Measurements from ENCODE around the gene ELP5.

Gene ELP5

DNA sequence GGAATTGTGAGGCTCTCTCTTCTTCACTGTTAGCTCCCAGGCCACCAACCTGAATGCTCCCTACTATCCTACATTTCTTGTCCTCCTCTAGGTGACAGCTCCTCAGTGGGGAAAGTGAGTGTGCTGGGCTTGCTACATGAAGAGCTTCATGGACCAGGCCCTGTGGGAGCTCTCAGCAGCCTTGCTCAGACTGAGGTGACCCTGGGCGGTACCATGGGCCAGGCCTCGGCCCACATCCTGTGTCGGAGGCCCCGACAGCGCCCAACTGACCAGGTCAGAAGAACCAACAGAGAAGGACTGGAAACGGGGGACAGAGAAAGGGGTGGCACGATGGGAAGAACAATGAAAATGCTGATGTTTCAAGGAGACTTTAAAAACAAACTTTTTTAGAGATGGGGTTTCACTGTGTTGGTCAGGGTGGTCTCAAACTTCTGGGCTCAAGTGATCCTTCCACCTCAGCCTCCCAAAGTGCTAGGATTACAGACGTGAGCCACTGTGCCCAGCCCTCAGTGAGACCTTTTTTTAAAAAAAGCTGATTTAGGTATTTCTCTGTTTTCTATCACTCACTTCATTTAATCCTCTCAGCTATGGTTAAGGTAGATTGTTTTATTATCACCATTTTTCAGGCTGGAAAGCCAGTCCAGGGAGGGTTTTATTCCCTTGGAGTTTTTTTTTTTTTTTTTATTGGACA, 4.9 kb downstream of the ELP5 start:
- DNase-seq (ENCODE audit: low read depth in 2 of 2): no peak

DNA sequence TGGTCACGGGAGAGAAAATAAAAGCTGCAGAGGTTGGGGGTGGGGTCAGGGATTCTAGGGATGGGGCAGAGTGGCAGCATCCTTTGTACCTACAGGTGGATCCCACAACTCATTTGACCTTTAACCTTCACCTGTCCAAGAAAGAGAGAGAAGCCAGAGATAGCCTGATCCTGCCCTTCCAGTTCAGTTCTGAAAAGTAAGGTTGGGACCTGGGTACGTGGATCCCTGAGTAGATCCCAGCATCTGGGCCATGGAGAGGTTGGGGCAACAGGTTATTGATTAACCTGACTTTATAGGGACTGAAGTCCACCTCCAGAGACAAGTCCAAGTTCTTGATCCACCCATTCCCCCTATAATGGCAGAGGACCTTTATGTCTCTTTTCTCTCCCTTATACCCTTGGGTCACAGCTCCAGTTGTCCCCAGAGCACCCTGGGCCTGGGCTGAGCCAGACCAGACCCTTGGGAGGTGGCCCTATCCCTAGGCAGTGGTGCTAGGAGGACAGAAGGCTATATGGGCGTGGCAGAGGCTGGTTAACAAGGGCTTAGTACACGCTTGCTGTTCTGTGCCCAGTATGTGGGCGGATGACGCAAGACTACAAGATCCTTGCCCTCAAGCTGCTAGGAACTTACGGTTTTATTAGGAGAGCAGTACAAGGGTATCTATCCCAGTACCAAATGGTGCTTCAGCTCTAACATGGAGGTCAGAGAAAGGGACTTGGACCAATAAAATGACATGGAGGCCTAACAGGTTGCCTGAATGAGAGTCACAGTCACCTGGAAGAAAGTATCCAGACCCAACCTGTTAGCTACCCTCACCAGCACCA, 6.9 kb downstream of the ELP5 start:
- DNase-seq (ENCODE audit: low read depth in 2 of 2): no peak

DNA sequence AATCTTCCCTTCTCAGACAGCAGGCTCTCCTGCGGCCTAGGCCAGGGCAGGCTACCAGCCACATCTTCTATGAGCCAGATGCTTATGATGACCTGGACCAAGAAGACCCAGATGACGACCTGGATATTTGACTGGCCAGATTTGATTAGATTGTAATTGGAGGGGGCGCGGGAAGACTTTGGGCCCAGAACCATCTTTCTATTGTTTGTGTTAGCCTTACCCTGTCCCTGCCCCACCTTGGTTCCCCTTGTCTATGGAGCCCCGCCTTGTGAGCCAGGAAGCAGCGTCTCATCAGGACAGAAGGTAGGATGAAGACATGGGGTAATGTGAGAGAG, 7.5 kb downstream of the ELP5 start:
- no peak for DNase-seq (ENCODE audit: low read depth in 2 of 2)

DNA sequence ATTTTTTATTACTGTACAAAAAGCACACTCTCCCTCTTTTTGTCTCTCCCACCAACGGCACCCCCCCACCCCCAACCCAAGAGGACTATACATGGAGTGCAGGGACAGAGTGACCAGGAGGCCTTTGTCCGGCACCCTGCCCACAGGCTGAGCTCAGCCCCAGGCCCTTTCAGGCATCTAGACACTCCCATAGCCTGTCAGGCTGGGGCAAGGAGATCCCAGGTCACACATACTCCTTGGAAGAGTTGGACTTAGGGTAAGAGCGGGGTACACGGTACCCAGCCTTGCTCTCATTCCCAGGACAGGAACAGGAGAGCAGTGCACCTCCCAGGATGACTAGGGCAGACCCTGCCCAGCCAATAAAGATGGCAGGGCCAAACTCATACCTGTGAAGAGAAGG, 8.1 kb downstream of the ELP5 start:
- no peak for DNase-seq (ENCODE audit: low read depth in 2 of 2)

DNA sequence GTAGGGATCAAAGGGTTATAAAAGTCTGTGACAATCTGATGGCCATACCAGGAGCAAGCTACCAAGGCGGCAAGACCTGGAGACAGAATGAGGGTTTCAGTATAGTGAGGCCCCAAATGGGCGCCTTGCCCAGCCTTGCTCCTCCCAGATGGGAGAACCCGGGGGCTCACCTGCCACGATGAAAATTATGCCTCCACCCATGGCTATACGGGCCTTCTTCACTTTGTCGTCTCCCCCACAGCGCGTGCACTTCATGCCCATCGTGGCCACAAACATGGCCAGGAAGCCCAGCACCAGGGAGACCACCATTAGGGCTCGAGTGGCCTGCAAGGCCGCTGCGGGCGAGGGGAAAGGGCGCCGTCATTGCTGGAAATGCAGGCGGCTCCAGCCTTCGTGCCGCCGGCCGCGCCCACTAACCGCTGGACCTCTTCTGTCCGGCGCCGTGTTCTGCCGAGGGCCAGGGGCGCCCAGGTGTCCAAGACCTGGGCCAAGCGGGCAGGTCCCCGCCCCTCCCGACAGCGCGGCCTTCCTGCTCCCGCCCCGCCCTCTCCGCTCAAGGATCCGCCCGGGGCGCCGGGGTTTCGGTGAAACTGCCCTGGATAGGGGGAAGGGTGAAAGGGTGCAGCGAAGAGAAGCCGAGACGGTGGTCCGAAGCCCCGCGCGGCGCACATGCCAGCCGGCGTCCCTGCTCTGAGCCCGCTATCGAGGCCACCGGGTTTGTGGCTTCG, 8.8 kb downstream of the ELP5 start:
- DNase-seq (ENCODE audit: low read depth in 2 of 2): no peak

DNA sequence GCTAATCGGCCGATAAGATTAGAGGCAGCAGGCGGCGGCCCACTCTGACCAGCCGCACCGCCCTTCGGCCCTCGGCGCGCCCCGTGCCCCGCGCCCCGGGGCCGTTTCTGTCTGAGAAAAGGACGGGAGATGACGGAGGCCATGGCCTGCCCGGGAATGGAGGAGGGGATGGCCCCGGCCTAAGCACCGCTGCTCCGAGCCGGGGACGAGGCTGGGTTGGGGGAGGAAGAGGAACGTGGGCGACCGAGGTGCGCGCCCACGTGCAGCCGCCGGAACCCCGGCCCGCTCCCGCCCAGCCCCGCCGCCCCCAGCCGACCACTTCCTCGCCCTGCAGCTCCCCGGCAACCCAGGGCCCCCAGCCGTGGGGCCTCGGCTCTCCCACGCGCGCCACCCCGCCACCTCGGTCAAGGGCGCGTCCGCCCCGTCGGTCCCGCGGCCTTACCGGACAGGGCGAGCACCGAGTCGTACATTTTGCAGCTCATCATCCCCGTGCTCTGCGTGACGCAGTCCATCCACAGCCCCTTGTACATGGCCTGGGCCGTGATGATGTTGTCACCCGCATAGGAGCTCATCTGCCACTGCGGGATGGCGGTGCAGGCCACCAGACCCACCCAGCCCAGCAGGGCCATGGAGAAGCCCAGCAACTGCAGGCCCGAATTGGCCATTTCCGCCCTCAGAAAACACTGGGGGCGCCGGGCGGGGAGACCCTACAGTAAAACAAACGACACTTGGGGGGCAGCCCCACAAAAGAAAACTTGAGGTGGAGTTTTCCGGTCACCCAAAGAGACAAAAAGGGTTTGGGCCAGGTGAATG, 9.6 kb downstream of the ELP5 start:
- no peak for DNase-seq (ENCODE audit: low read depth in 2 of 2)

DNA sequence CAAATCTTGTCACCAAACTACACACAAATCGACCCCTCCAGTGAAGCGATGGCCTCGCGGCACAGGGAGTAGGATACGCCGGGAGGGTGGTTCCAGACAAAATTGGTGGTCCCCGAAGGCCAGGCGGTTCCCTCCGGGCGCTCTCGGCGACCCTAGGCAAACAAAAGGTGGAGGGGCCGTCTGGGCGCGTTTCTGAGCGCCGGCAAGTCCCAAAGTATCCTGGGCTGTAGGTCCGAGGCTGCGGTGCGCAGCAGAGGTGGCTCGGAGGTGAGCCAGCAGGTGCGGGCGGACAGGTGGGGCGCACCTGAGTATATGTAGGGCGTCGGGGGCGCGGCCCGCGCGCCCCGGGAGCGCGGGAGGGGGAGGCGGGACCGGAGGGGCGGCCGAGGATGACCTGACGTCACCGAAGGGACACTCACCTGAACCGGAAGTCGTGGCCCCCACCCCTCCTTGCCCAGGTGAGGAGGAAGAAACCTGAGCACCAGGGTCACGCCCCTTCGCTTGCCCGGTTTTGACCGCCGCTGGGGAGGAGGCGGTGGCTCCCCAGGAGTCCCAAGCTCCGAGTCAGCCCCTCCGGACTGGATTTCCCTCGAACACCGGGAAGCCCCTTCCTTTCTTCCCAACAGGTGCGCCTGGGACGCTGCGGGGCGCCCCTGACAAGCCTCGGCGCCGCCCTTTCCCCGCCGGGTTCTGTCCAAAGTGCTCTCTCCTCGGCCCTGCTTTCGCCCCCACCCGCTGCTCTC, 10.3 kb downstream of the ELP5 start, which contains the start of gene CLDN7:
Gene CLDN7, minus strand, starts transcription at position 287 of the 743 bp plus-strand sequence. CDS start 435 bp downstream, outside the sequence.
- DNase-seq (ENCODE audit: low read depth in 2 of 2): no peak

DNA sequence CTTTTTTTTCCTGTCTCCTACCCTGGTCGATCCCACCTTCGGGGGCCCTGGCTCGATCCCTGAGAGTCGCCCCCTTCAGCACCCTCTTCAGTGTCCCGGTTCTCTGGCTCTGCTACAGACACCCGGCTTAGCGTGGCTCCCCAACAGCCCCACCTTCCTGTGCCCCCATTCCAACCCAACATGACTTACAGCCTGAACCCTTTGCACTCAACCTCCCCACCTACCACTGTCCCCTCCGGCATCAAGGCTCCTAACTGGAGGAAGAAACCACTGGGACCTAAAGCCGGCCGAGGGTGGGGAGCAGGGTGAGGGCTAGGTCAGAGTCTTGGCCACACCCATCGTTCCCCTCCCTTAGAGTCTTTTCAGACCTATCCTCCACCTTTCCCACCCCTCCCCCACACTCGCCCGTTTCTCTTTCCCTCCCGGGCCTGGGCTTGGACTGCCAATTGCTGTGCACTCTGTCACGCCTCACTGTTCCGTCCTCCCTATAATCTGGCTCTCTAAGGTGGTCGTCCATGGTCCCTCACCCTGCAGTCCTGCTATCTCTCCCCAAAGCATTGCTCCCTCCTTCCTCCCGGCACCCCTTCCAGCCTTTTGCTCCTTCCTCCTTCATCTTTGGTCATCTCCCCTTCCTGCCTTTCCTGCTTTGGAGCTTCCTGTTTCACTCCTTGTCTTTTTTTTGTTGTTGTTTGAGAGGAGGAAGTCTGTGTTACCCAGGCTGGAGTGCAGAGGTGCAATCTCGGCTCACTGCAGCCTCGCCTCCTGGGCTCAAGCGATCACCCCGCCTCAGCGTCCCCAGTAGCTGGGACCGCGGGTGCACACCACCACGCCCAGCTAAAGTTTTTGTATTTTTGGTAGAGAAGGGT, 11.2 kb downstream of the ELP5 start:
- DNase-seq (ENCODE audit: low read depth in 2 of 2): no peak

DNA sequence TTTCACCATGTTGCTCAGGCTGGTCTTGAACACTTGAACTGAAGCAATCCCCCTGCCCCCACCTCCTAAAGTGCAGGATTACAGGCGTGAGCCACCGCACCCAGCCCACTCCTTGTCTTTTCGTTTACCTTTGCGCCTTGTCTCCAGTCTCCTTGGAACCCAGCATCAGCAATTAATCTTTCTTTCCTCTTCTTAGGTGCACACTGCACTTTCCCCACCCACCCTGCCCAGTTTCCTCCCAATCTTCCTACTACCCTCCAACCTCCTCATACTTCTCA, 11.7 kb downstream of the ELP5 start:
- DNase-seq (ENCODE audit: low read depth in 2 of 2): no peak

DNA sequence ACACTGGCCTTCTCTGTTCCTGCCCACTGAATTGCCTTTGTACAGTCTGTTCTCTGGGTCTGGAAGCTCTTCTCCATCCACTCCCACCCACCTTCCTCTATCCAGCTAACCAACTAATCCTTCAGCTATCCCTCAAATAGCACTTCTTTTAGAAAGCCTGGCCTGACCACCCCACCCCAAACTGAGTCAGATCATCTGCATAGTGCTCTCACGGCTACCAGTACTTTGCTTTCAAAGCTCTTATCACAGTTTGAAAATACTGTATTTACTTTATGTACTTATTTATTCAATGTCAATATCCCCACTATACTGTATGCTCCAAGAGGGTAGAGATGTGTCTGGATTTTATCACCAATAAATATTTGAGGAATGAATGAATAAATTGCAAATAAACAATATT, 14.8 kb downstream of the ELP5 start:
- DNase-seq (ENCODE audit: low read depth in 2 of 2): no peak

DNA sequence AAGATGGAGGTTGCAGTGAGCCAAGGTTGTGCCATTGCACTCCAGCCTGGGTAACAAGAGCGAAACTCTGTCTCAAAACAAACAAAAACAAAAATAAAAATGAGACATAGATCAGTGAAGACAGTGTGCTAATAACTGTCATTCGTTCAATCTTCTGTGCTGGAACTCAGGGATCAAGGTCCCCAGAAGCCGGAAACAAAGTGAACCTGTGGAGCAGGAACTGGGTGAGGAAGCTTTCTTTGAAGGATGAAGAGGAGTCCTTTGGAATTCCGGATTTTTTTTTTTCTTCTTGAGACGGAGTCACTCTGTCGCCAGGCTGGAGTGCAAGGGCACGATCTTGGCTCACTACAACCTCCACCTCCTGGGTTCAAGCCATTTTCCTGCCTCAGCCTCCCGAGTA, 27.4 kb downstream of the ELP5 start:
- no peak for DNase-seq (ENCODE audit: low read depth in 2 of 2)

DNA sequence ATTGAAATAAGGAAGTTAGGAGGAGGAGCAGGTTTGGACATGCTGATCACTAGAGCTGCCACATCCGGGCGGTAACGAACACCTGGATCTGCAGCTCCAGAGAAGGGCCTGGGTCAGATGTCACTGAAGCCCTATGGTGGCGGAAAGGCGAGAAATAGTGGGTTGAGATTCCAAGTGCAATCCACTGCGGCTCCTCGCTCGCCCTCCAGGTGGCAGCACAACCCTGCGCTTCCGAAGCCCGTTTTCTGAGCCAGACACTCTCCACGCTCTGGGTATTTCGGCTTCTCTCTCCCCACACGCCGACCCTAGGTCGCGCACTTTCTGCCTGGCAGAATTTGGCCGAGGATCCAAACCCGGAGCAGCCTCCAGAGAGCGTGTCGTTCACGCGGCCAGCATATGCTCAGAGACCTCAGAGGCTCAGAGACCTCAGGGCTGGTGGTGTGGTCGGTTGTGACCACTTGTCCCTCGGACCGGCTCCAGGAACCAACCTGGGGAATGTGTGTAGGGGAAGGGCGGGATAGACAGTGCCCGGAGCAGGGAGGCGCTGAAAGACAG, 28.6 kb downstream of the ELP5 start:
- DNase-seq (ENCODE audit: low read depth in 2 of 2): peak; percentile 71 to 74

DNA sequence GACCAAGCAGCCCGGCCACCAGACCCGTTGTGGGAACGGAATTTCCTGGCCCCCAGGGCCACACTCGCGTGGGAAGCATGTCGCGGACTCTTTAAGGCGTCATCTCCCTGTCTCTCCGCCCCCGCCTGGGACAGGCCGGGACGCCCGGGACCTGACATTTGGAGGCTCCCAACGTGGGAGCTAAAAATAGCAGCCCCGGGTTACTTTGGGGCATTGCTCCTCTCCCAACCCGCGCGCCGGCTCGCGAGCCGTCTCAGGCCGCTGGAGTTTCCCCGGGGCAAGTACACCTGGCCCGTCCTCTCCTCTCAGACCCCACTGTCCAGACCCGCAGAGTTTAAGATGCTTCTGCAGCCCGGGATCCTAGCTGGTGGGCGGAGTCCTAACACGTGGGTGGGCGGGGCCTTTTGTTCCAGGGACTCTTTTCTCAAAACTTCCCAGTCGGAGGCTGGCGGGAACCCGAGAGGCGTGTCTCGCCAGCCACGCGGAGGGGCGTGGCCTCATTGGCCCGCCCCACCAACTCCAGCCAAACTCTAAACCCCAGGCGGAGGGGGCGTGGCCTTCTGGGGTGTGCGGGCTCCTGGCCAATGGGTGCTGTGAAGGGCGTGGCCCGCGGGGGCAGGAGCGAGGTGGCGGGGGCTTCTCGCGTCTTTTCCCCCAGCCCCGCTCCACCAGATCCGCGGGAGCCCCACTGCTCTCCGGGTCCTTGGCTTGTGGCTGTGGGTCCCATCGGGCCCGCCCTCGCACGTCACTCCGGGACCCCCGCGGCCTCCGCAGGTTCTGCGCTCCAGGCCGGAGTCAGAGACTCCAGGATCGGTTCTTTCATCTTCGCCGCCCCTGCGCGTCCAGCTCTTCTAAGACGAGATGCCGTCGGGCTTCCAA, 29.3 kb downstream of the ELP5 start, which contains the start of gene SLC2A4:
Gene SLC2A4, plus strand, starts transcription at position 645 of the 879 bp plus-strand sequence. Its CDS starts 217 bp downstream, at position 862.
- peak; percentile 84 to 86 for DNase-seq (ENCODE audit: low read depth in 2 of 2)

DNA sequence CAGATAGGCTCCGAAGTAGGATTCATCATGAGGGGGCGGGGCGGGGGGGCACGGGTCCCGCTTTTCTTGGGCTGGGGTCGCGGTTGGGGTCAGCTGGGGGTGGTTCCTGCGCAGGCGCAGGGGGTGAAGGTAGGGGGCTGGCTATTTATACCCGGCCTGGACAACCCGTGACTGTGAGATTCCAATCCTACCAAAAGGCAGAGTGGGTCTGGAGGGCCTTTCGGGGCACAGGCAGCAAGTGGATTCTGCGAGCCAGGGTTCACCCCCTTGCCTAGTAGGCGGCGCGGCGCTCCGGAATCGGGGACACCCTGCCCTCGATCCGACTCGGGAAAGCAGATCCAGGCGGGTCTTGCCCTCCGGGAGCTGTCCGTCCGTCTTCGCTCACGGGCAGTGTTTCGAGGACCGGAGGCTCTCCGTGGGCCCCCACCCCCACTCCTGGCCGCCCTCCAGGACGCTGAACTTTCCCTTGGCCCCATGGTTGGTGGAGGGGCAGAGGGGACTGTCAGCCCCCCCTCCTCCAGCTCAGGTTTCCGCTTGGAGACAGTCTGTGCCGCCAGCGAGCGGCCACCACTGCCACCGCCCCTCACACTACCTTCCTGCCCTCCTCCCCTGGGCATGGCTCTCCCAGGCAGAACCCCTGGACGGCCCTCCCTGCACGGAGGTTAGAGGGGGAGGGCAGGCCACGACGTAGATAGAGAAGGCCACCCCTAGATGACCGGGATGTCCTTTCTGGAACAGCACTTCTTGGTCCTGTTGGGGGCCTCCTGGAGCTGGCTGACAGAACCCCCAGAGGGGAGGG, 30.1 kb downstream of the ELP5 start:
- no peak for DNase-seq (ENCODE audit: low read depth in 2 of 2)

DNA sequence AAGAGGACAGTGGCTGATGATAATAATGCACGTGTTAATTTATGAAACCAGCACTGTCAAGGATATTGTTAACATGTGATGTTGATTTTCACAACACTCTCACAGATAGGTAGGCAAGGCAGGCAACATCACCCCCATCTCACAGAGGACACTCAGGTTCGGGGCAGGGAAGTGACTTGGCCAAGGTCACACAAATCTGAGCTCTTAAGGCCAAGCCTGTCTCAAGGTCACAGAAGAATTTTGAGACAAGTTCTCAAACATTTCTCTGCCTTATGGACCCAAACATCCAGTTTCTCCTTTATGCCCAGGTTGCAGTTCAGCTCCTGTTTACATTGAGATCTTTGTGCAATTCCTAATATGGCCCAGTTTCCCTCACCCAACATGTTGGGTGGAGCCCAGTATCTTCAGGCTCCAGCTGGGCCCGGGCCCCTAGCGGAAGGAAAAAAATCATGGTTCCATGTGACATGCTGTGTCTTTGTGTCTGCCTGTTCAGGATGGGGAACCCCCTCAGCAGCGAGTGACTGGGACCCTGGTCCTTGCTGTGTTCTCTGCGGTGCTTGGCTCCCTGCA, 30.8 kb downstream of the ELP5 start:
- no peak for DNase-seq (ENCODE audit: low read depth in 2 of 2)

DNA sequence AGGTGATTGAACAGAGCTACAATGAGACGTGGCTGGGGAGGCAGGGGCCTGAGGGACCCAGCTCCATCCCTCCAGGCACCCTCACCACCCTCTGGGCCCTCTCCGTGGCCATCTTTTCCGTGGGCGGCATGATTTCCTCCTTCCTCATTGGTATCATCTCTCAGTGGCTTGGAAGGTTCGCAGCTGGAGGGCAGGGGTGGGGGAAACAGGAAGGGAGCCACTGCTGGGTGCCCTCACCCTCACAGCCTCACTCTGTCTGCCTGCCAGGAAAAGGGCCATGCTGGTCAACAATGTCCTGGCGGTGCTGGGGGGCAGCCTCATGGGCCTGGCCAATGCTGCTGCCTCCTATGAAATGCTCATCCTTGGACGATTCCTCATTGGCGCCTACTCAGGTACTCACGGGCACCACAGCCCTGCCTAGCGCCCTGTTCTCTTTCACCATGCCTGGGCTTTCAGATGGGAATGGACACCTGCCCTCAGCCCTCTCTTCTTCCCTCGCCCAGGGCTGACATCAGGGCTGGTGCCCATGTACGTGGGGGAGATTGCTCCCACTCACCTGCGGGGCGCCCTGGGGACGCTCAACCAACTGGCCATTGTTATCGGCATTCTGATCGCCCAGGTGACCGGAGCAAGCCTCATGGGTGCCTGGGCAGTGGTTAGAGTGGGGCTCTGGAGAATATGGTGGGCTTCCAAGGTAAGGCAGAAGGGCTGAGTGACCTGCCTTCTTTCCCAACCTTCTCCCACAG, 31.6 kb downstream of the ELP5 start:
- no peak for DNase-seq (ENCODE audit: low read depth in 2 of 2)

DNA sequence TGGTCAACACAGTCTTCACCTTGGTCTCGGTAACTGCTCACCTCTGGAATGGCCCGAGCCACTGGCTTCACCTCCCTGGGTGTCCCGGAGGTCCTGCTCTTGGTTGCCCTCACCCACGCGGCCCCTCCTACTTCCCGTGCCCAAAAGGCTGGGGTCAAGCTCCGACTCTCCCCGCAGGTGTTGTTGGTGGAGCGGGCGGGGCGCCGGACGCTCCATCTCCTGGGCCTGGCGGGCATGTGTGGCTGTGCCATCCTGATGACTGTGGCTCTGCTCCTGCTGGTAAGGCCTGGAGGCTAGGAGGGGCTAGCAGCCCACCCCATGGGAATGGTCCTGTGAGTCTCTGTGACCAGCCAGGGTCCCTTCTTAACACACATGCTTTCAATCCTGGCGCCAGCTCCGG, 32.9 kb downstream of the ELP5 start:
- DNase-seq (ENCODE audit: low read depth in 2 of 2): no peak

Data from stimulated activated CD8-positive, alpha-beta memory T cell treated with anti-CD3 and anti-CD28 coated beads, Interleukin-15, amount 100 ng/mL, for 48 hours (primary cell).